CD4-positive, alpha-beta memory T cell (primary cell): Measurements from ENCODE around the gene TEX30. TPM values are rescaled to one million over a fixed set of nuclear protein-coding genes. Genes with fewer than 3 reads are reported as not detected.

ENCODE experiments used
- CTCF ChIA-PET: fragments of 350-600 bp; sonication (Branson Sonifier 250); formaldehyde crosslinking; loops from one replicate; lab custom pipeline; 2021; ENCODE audit warnings: inconsistent platforms; ENCODE audit not compliant: partially characterized antibody; lab: Charles Lee
- POLR2A ChIA-PET: fragments of 350-600 bp; sonication (Branson Sonifier 250); formaldehyde crosslinking; loops from one replicate; lab custom pipeline; 2021; ENCODE audit not compliant: partially characterized antibody; lab: Charles Lee
- DNase-seq, 5 donors: peaks; one replicate each; pipeline versions ENCODE4 v3.0.0 to v3.0.0-alpha.2; 2020 to 2022; ENCODE audit warnings: mixed read lengths in 1 of 5
- H3K27ac ChIP-seq: one replicate; pipeline ENCODE4 v1.7.0; 2013; ENCODE audit warnings: low read depth, low read length
- H3K27me3 ChIP-seq: 2 replicates; pipeline ENCODE4 v1.7.0; 2013; ENCODE audit warnings: mild to moderate bottlenecking, low read length, moderate library complexity; ENCODE audit not compliant: insufficient read depth
- H3K36me3 ChIP-seq: 2 replicates; pipeline ENCODE4 v1.7.0; 2013; ENCODE audit warnings: mild to moderate bottlenecking, low read length, moderate library complexity; ENCODE audit not compliant: insufficient read depth
- H3K4me1 ChIP-seq: 2 replicates; pipeline ENCODE4 v1.7.0; 2013; ENCODE audit warnings: mild to moderate bottlenecking, low read length, moderate library complexity; ENCODE audit not compliant: insufficient read depth
- H3K4me3 ChIP-seq, 2 donors: one replicate each; pipeline ENCODE4 v1.7.0; 2013; ENCODE audit warnings: low read length in 2 of 2, mild to moderate bottlenecking in 1 of 2
- H3K9me3 ChIP-seq, 2 donors: one replicate each; pipeline ENCODE4 v1.7.0; 2013; ENCODE audit warnings: low read length in 2 of 2, control low read depth in 1 of 2; ENCODE audit not compliant: control insufficient read depth in 1 of 2
- H3K27ac Mint-ChIP-seq, 7 donors: one replicate each; pipeline ENCODE4 v1.8.0; 2020 to 2021; ENCODE audit warnings: mixed read lengths in 7 of 7, mild to moderate bottlenecking in 6 of 7, inconsistent platforms in 3 of 7, moderate library complexity in 3 of 7
- H3K27me3 Mint-ChIP-seq, 2 donors: one replicate each; pipeline ENCODE4 v1.8.0; 2020 to 2021; ENCODE audit warnings: mixed read lengths in 2 of 2
- H3K36me3 Mint-ChIP-seq, 2 donors: one replicate each; pipeline ENCODE4 v1.8.0; 2020 to 2021; ENCODE audit warnings: mixed read lengths in 2 of 2, inconsistent platforms in 1 of 2, mild to moderate bottlenecking in 1 of 2
- H3K4me1 Mint-ChIP-seq, 4 donors: one replicate each; pipeline ENCODE4 v1.8.0; 2020 to 2021; ENCODE audit warnings: mixed read lengths in 4 of 4, mild to moderate bottlenecking in 1 of 4
- H3K4me3 Mint-ChIP-seq, 8 donors: one replicate each; pipeline ENCODE4 v1.8.0; 2020 to 2021; ENCODE audit warnings: mixed read lengths in 8 of 8, mild to moderate bottlenecking in 7 of 8, moderate library complexity in 6 of 8, inconsistent platforms in 3 of 8
- H3K9me3 Mint-ChIP-seq, 8 donors: one replicate each; pipeline ENCODE4 v1.8.0; 2020 to 2021; ENCODE audit warnings: mixed read lengths in 8 of 8, mild to moderate bottlenecking in 5 of 8, inconsistent platforms in 3 of 8, moderate library complexity in 1 of 8
- intact Hi-C: fragments of 100-400 bp; cut with micrococcal nuclease; formaldehyde crosslinking; loops from one replicate; pipeline ENCODE4 v1.15.1; 2023
- polyA plus RNA-seq, 2 donors: library from polyadenylated mRNA; unstranded; fragments of 300-500 nt; fragmentation: Illumina TruSeq; gene quantifications; one replicate each; pipeline ENCODE4 v1.2.3, GENCODE V29; 2021
- total RNA-seq, 2 experiments: library from RNA; stranded (reverse); gene quantifications; one replicate each; pipeline ENCODE4 v1.2.3, GENCODE V29; 2021

TEX30 gene
- total and polyA plus RNA-seq, 4 experiments from 2014 or later: 9.2 to 20.8 (median 14.7) TPM

GRCh38 chr13:102812611-102813287 lies 39.2 kb upstream of the TEX30 start:
- Histone ChIP-seq H3K4me1 (peaks cover 4% of the 10 kb centered on the region), H3K4me3 (no peak overlapping the region), H3K36me3 (peaks cover 5% of the 10 kb centered on the region), H3K9me3 (no peaks in the 10 kb centered on the region), H3K27me3 (no peaks in the 10 kb centered on the region), H3K27ac (no peak overlapping the region)
- intact Hi-C loops: no loop called here
- Mint-ChIP-seq H3K27ac (no peak overlapping the region), H3K9me3 (peaks cover 0 to 12% (median 6%) of the 10 kb centered on the region in 8 donors), H3K4me3 (no peak overlapping the region), H3K36me3 (peaks cover 15 to 36% of the 10 kb centered on the region in 2 donors), H3K27me3 (no peaks in the 10 kb centered on the region), H3K4me1 (peaks cover 7 to 12% (median 7%) of the 10 kb centered on the region in 4 donors)
- no peak for DNase-seq
- ChIA-PET POLR2A (no interaction called here), CTCF (interaction anchor here (0.7 kb wide), 1 partner anchor 173 kb away, joined by 3 read pairs; no protein-coding TSS in a partner anchor)

DNA sequence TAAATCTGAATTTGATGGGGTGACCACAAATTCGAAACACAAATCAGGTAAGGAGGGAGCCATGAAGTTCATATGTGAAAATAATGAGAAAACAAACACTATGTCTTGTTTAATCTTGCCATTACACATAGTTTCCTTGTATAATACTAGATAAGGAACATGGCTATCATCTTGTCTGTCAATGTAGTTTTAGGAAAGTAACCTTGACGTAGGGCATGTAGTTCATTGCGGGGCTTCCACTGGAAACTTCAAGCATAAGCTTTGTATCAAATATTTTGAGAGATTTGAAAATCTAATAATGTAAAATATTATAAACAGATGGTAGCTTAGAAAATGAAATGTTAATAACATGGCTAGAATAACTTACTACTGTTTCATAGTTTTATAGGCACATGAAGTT lies 34.1 kb upstream of the TEX30 start:
- Histone ChIP-seq H3K9me3 (no peaks in the 10 kb centered on the region), H3K4me1 (peaks cover 3% of the 10 kb centered on the region), H3K36me3 (no peaks in the 10 kb centered on the region), H3K27me3 (no peaks in the 10 kb centered on the region), H3K27ac (no peak overlapping the region), H3K4me3 (no peak overlapping the region)
- Mint-ChIP-seq H3K9me3 (peaks cover 0 to 12% (median 6%) of the 10 kb centered on the region in 8 donors), H3K27me3 (no peaks in the 10 kb centered on the region), H3K4me3 (no peak overlapping the region), H3K4me1 (peaks cover 5 to 12% (median 9%) of the 10 kb centered on the region in 4 donors), H3K36me3 (peaks cover 5 to 21% of the 10 kb centered on the region in 2 donors), H3K27ac (no peak overlapping the region)
- ChIA-PET POLR2A (interaction anchor here (1.0 to 1.7 kb wide), 2 partner anchors 34 to 38 kb away, joined by 4 to 5 read pairs; partner anchors contain the start of genes ERCC5 and TEX30), CTCF (no interaction called here)
- DNase-seq: no peak
- intact Hi-C loops: no loop called here

GRCh38 chr13:102805680-102806079 lies 32.1 kb upstream of the TEX30 start:
- CTCF ChIA-PET: no interaction called here
- Histone ChIP-seq H3K4me3 (no peak overlapping the region), H3K9me3 (no peaks in the 10 kb centered on the region), H3K27ac (no peak overlapping the region), H3K27me3 (no peaks in the 10 kb centered on the region), H3K36me3 (no peaks in the 10 kb centered on the region), H3K4me1 (peaks cover 5% of the 10 kb centered on the region)
- no peaks in the 10 kb centered on the region for H3K27me3 Mint-ChIP-seq
- H3K9me3 Mint-ChIP-seq: peaks cover 0 to 1% (median 0%) of the 10 kb centered on the region in 8 donors
- DNase-seq: no peak
- POLR2A ChIA-PET: no interaction called here
- H3K4me1 Mint-ChIP-seq: peaks cover 16 to 25% (median 19%) of the 10 kb centered on the region in 4 donors
- no peak overlapping the region for H3K27ac Mint-ChIP-seq
- H3K4me3 Mint-ChIP-seq: no peak overlapping the region
- intact Hi-C loops: no loop called here
- peaks cover 1 to 5% of the 10 kb centered on the region in 2 donors for H3K36me3 Mint-ChIP-seq

DNA sequence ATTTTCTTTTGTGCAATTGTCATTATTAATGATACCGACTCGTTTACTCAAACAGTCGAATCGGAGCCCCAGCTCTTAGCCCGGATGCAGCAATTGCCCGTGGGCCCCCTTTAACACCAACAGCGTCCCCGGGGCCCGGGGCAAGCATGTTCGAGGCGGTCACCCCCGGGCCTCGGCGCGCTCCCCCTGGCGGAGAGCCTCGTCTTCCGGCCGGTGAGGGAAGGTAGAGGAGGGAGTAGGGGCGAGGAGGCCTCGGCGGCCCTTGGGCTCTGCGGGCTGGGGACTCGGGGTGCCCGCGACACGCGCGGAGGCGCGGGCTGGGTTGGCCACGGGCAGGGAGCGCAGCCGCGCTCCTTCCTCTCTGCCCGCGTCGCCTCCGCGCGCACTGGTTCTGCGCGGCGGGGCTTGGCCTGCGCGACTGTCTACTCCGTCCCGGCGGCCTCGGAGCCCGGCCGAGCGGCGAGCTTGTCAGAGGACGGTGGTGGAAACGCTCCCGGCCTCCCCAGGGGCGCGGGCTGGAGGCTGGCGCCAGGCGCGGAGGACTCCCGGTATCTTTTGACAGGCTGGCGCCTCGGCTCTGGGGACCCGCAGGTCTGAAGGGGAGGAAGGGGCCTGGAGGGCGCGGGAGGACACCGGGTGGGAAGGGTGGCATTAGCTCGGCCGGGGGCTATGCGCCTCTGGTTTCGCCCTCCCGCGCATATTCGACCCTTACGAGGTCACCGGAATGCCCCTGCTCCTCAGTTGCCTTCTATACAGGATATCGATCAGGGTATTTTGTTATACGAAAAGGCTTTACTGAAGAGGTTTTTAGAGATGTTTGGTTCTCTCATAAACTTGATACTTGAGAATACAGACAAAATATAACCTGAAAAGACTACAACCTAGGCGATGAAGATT lies 26.8 kb upstream of the TEX30 start:
- no peaks in the 10 kb centered on the region for H3K9me3 ChIP-seq
- ChIA-PET POLR2A (interaction anchor here (0.7 to 3.5 kb wide), 12 partner anchors 27 to 219 kb away, joined by 3 to 31 read pairs (median 5); partner anchors contain the start of genes ERCC5, TEX30 and TPP2), CTCF (interaction anchor here (0.6 to 2.9 kb wide), 26 partner anchors 8 to 227 kb away, joined by 3 to 51 read pairs (median 4); partner anchors contain the start of genes ERCC5 and TEX30)
- Mint-ChIP-seq H3K4me1 (peaks cover 18 to 32% (median 21%) of the 10 kb centered on the region in 4 donors), H3K27me3 (peaks cover 1 to 6% of the 10 kb centered on the region in 2 donors), H3K27ac (peak overlapping the region in 6 of 7 donors; percentile 43 to 86 (median 69)), H3K4me3 (peak overlapping the region; percentile 87 to 95 (median 90)), H3K9me3 (peaks cover 0 to 1% (median 0%) of the 10 kb centered on the region in 8 donors), H3K36me3 (peaks cover 0 to 3% of the 10 kb centered on the region in 2 donors)
- peak overlapping the region; percentile 69 to 76 for H3K4me3 ChIP-seq
- H3K36me3 ChIP-seq: no peaks in the 10 kb centered on the region
- DNase-seq: peak; percentile 75 to 83 (median 81)
- H3K27me3 ChIP-seq: no peaks in the 10 kb centered on the region
- peak overlapping the region; percentile 46 for H3K27ac ChIP-seq
- intact Hi-C loops: loop anchor here (1.0 kb wide), 5 partner anchors 27 to 220 kb away; partner anchors contain the start of genes TEX30 and TPP2
- H3K4me1 ChIP-seq: peaks cover 18% of the 10 kb centered on the region

DNA sequence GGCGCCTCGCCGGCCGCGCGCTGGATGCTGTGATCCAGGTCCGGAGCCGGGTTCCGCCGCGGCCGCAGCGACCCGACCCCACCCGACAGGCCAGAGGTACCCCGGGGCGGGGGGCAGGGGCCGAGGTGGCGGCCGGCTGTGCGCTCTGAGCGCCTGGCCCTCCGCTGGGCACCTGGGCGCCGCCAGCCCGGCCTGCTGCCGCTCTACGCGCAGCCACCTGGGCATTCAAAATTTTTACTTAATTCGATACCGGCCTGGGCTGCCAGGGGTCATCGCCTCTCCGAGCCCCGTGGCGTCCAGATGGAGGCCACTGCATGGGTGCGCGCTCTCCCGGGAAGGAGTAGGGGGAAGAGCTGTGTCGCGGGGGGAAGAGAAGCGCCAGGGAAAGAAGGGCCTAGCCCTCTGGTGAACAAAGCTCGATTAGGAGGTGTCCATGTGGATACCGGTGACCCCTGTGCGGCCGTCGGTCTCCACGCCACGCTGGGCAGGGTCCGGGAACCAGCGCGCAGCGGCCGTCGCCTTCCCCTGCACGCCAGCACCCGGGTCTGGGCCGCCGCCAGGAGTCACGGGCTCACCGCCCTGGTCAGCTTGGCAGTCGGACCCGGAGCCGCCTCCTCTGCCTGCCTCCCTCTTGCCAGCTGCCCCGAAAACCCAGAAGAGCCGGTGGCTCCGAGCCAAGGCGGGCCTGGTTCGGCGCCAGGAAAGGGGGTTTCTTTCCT lies 26.0 kb upstream of the TEX30 start:
- H3K4me1 ChIP-seq: peaks cover 18% of the 10 kb centered on the region
- Mint-ChIP-seq H3K36me3 (peaks cover 0 to 3% of the 10 kb centered on the region in 2 donors), H3K4me3 (peak overlapping the region; percentile 89 to 95 (median 91)), H3K27me3 (peaks cover 1 to 7% of the 10 kb centered on the region in 2 donors), H3K9me3 (peaks cover 0 to 1% (median 0%) of the 10 kb centered on the region in 8 donors), H3K4me1 (peaks cover 18 to 32% (median 21%) of the 10 kb centered on the region in 4 donors), H3K27ac (peak overlapping the region in 6 of 7 donors; percentile 47 to 87 (median 59))
- ChIA-PET CTCF (interaction anchor here (0.6 to 2.9 kb wide), 20 partner anchors 9 to 226 kb away, joined by 3 to 51 read pairs (median 4); partner anchors contain the start of genes ERCC5 and TEX30), POLR2A (interaction anchor here (1.0 to 3.5 kb wide), 10 partner anchors 26 to 218 kb away, joined by 3 to 31 read pairs (median 6); partner anchors contain the start of genes ERCC5, TEX30 and TPP2)
- intact Hi-C loops: loop anchor here (1.0 to 2.0 kb wide), 6 partner anchors 21 to 219 kb away; partner anchors contain the start of genes TEX30 and TPP2
- no peaks in the 10 kb centered on the region for H3K9me3 ChIP-seq
- no peaks in the 10 kb centered on the region for H3K36me3 ChIP-seq
- no peak overlapping the region for H3K27ac ChIP-seq
- H3K27me3 ChIP-seq: no peaks in the 10 kb centered on the region
- peak in 3 of 5 donors; percentile 6 to 27 (median 12) for DNase-seq
- peak overlapping the region; percentile 69 to 76 for H3K4me3 ChIP-seq
